Tibial nerve (tissue), 4 donors: ENCODE results near the gene NARS2. TPM values are rescaled to one million over a fixed set of nuclear protein-coding genes. Genes with fewer than 3 reads are reported as not detected.
"Not testable (repeated sequence)": the region's sequence is repeated elsewhere in the genome, so short reads cannot be mapped to it uniquely, and the experiment has no call there.

Experiments
- DNase-seq, 2 donors: peaks; one replicate each; pipeline ENCODE4 v3.0.0-alpha.2; 2019; ENCODE audit warnings: low spot score in 2 of 2
- H3K27ac ChIP-seq, 4 donors: fragments of 200-600 bp; sonication (generic) in 3 of 4; one replicate each; pipeline ENCODE4 v1.5.1; 2017 to 2019; ENCODE audit warnings: mild to moderate bottlenecking in 1 of 4
- H3K27me3 ChIP-seq, 2 donors: fragments of 200-600 bp; sonication (generic) in 1 of 2; one replicate each; pipeline versions ENCODE4 v1.5.1 to v1.6.0; 2017 to 2019
- H3K36me3 ChIP-seq, 3 donors: fragments of 200-600 bp; sonication (generic); one replicate each; pipeline ENCODE4 v1.5.1; 2018 to 2019
- H3K4me1 ChIP-seq, 4 donors: fragments of 200-600 bp; sonication (generic) in 3 of 4; one replicate each; pipeline ENCODE4 v1.5.1; 2017 to 2019
- H3K4me3 ChIP-seq, 4 donors: fragments of 200-600 bp; sonication (generic) in 3 of 4; one replicate each; pipeline ENCODE4 v1.5.1; 2017 to 2019; ENCODE audit warnings: mild to moderate bottlenecking in 1 of 4, moderate library complexity in 1 of 4
- H3K9me3 ChIP-seq, 4 donors: fragments of 200-600 bp; sonication (generic) in 3 of 4; one replicate each; pipeline ENCODE4 v1.5.1; 2017 to 2019
- EP300 ChIP-seq, 2 donors: sonication (generic); formaldehyde crosslinking; IDR thresholded peaks; one replicate each; pipeline ENCODE4 v1.6.1; 2017; ENCODE audit warnings: antibody characterized with exemption in 2 of 2, mild to moderate bottlenecking in 1 of 2
- POLR2A ChIP-seq, 2 donors: fragments of 450-650 bp; IDR thresholded peaks; one replicate each; pipeline ENCODE4 v1.6.1; 2017; ENCODE audit warnings: antibody characterized with exemption in 2 of 2, mild to moderate bottlenecking in 2 of 2, moderate library complexity in 2 of 2
- WGBS, 2 donors: methylation state at CpG; one replicate each; pipeline ENCODE4 v1.1.5; 2018; 5-methylcytosine and 5-hydroxymethylcytosine counted together
- total RNA-seq, 4 donors: library from RNA; depleted of rRNA; stranded (reverse); fragments of >200 nt; gene quantifications; one replicate each; pipeline ENCODE4 v1.1.0, GENCODE V29; 2016
- TF ChIP-seq, protein P1 (sequence below), 5 experiments: fragments of 200-600 bp in 3 of 5; fragments of 450-650 bp in 2 of 5; sonication (generic) in 3 of 5; IDR thresholded peaks; one replicate each; pipeline ENCODE4 v1.5.1; 2016 to 2019; ENCODE audit warnings: antibody characterized with exemption in 5 of 5, mild to moderate bottlenecking in 3 of 5, moderate library complexity in 2 of 5

NARS2 gene
- total RNA-seq, 4 donors from 2014 or later, result 16.5 to 23.8 (median 19.2) TPM

DNA sequence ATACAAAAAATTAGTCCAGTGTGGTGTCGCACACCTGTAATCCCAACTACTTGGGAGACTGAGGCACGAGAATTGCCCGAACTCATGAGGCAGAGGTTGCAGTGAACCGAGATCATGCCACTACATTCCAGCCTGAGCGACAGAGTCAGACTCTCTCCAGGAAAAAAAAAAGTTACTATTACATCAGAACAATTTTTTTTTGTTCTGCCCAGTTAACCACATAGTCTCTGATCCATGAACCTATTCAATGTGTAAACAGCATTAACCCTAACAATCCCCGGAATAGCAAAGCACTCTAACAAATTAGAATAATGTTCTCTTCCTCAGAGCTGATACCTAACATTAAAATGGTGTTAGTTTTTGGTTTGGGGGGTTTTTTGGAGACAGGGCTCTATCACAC is 4.6 kb downstream of the NARS2 start:
- H3K4me3 ChIP-seq, result no peak overlapping the region
- DNase-seq, result no peak
- H3K4me1 ChIP-seq, result peaks cover 0 to 18% (median 7%) of the 10 kb centered on the region in 4 donors
- WGBS, 2 donors, result 81 to 82% methylated on average over 6 of the region's 6 CpGs
- H3K36me3 ChIP-seq, result peaks cover 0 to 48% (median 0%) of the 10 kb centered on the region in 3 donors
- no peaks in the 10 kb centered on the region for H3K9me3 ChIP-seq
- TF ChIP-seq POLR2A (IDR thresholded peaks at IDR 0.05) (no peak), EP300 (IDR thresholded peaks at IDR 0.05) (no peak)
- TF ChIP-seq, protein P1, sequence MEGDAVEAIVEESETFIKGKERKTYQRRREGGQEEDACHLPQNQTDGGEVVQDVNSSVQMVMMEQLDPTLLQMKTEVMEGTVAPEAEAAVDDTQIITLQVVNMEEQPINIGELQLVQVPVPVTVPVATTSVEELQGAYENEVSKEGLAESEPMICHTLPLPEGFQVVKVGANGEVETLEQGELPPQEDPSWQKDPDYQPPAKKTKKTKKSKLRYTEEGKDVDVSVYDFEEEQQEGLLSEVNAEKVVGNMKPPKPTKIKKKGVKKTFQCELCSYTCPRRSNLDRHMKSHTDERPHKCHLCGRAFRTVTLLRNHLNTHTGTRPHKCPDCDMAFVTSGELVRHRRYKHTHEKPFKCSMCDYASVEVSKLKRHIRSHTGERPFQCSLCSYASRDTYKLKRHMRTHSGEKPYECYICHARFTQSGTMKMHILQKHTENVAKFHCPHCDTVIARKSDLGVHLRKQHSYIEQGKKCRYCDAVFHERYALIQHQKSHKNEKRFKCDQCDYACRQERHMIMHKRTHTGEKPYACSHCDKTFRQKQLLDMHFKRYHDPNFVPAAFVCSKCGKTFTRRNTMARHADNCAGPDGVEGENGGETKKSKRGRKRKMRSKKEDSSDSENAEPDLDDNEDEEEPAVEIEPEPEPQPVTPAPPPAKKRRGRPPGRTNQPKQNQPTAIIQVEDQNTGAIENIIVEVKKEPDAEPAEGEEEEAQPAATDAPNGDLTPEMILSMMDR (IDR thresholded peaks at IDR 0.05), result no peak
- H3K27ac ChIP-seq, result no peak overlapping the region
- H3K27me3 ChIP-seq, result no peaks in the 10 kb centered on the region

DNA sequence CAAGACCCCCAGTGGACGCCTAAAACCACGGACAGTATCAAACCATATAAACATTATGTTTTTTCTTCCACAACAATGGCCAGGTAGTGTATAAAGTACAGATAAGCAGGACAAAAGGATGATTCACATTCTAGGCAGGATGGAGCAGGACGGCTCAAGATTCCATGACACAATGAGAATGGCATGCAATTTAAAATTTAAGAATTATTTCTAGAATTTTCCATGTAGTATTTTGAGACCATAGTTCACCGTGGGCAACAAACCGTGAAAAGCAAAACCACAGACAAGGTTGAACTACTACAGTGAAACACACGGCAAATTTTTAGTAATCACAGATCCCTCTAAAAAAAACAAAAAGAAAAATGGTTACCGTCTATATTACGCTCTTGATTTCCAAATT is 7.5 kb downstream of the NARS2 start:
- Histone ChIP-seq H3K4me3 (no peak overlapping the region), H3K36me3 (peaks cover 0 to 48% (median 0%) of the 10 kb centered on the region in 3 donors), H3K4me1 (peaks cover 0 to 25% (median 7%) of the 10 kb centered on the region in 4 donors), H3K9me3 (no peaks in the 10 kb centered on the region), H3K27ac (peak overlapping the region in 1 of 4 donors; percentile 17), H3K27me3 (no peaks in the 10 kb centered on the region)
- TF ChIP-seq, protein P1 (IDR thresholded peaks at IDR 0.05), result no peak
- TF ChIP-seq POLR2A (IDR thresholded peaks at IDR 0.05), result no peak
- no peak for TF ChIP-seq EP300 (IDR thresholded peaks at IDR 0.05)
- 58 to 67% methylated on average over 8 of the region's 8 CpGs for WGBS, 2 donors
- DNase-seq, result no peak

DNA sequence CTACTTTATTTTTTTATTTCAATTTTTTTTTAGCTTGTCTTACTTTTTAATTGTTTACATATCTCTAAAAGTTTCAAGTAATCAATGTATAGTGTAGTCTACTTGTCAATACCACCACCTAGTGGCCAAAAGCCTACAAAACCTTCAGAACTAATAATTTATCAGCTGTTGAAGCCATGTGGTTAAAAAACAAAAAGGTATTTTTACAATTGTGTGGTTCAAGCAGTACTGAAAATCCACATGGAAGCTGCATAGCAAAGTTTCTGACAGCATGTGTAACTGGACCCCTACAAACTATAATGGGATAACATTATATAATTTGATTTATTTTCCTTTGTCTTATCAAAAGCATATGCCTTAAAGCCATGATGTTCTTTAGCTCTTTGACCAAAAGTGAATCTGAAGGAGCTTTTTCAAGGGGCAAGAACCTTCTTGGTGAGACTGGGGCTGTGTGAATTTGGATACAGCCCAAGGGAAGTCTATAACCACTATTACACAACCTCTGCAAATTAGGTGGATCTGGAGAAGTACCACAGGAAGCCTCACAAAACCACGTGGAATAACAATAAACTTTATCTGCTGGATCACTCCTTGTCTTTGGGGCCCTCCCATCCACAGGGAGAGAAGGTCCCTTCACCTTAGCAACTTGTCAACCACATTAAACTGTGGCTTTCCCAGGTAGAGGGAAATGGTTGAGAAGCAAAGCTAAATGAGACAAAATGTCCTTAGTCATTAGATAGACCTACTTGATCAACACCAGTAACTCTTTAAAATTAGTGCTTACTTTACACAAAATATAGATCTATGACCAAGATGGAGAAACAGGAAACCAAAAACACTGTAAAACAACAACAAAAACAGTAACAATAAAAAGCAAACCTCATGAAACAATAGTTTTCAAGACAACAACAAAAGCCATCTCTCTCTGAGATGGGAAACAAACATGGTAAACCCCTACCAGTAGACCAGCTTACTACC is 9.9 kb downstream of the NARS2 start:
- Histone ChIP-seq H3K4me3 (no peak overlapping the region), H3K27ac (peak overlapping the region in 2 of 4 donors; percentile 1 to 18), H3K9me3 (no peaks in the 10 kb centered on the region), H3K36me3 (peaks cover 0 to 34% (median 0%) of the 10 kb centered on the region in 3 donors), H3K4me1 (peaks cover 0 to 49% (median 26%) of the 10 kb centered on the region in 4 donors), H3K27me3 (no peaks in the 10 kb centered on the region)
- TF ChIP-seq, protein P1 (IDR thresholded peaks at IDR 0.05), result peak; percentile 65 to 80 (median 71)
- TF ChIP-seq POLR2A (IDR thresholded peaks at IDR 0.05), result no peak
- no peak for TF ChIP-seq EP300 (IDR thresholded peaks at IDR 0.05)
- peak in 1 of 2 donors; percentile 91 for DNase-seq
- 50 to 68% methylated on average over 1 of the region's 1 CpG for WGBS, 2 donors

DNA sequence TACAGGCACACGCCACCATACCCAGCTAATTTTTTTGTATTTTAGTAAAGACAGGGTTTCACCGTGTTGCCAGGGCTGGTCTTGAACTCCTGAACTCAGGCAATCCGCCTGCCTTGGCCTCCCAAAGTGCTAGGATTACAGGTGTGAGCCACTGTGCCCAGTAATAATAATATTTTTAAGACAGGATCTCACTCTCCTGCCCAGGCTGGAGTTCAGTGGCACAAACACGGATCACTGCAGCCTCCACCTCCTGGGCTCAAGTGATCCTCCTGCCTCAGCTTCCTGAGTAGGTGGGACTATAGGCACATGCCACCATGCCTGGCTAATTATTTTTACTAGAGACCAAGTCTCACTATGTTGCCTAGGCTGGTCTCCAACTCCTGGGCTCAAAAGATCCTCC is 10.6 kb downstream of the NARS2 start:
- not testable (repeated sequence) for H3K9me3 ChIP-seq, DNase-seq, H3K4me3 ChIP-seq, H3K27me3 ChIP-seq
- Histone ChIP-seq H3K4me1 (peaks cover 0 to 54% (median 26%) of the 10 kb centered on the region in 4 donors), H3K36me3 (peaks cover 0 to 29% (median 0%) of the 10 kb centered on the region in 3 donors), H3K27ac (peak overlapping the region in 2 of 4 donors; percentile 1 to 5)
- 77 to 83% methylated on average over 4 of the region's 4 CpGs for WGBS, 2 donors

DNA sequence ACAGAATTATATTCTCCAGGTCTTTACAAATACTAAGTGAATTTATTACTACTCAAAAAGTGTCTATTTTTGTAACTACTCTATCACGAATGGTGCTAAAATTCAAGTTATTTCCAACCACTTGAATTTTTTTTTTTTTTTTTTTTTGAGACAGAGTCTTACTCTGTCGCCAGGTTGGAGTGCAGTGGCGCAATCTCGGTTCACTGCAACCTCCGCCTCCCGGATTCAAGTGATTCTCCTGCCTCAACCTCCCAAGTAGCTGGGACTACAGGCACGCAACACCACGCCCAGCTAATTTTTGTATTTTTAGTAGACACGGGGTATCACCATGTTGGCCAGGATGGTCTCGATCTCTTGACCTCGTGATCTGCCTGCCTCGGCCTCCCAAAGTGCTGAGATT is 11.6 kb downstream of the NARS2 start:
- H3K4me3 ChIP-seq, H3K27me3 ChIP-seq, H3K9me3 ChIP-seq, DNase-seq: not testable (repeated sequence)
- Histone ChIP-seq H3K4me1 (peaks cover 0 to 54% (median 26%) of the 10 kb centered on the region in 4 donors), H3K27ac (peak overlapping the region; percentile 43 to 83 (median 74)), H3K36me3 (peaks cover 0 to 25% (median 0%) of the 10 kb centered on the region in 3 donors)
- 89 to 92% methylated on average over 12 of the region's 12 CpGs for WGBS, 2 donors

DNA sequence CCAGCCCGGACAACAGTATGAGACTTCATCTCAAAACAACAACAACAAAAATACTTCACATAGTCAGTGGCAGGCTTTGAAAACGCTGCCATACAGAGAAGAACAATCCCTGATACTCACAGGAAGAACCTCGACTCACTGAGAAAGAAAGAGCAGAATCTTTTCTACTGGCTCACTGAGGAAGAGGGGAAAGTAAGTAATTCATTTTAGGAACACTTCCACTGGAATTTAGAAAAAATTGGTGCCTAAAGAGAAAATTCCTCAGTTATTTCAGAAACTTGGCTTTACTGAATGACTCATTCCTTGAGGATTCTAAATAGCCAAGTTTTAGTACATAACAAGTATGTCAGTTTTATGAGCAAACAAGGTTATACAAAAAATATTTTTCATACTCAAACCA is 12.3 kb downstream of the NARS2 start:
- Histone ChIP-seq H3K27me3 (no peaks in the 10 kb centered on the region), H3K36me3 (peaks cover 0 to 19% (median 0%) of the 10 kb centered on the region in 3 donors), H3K27ac (peak overlapping the region; percentile 43 to 83 (median 74)), H3K4me3 (no peak overlapping the region), H3K4me1 (peaks cover 0 to 54% (median 26%) of the 10 kb centered on the region in 4 donors), H3K9me3 (no peaks in the 10 kb centered on the region)
- WGBS, 2 donors, result 5 to 15% methylated on average over 3 of the region's 3 CpGs
- TF ChIP-seq EP300 (IDR thresholded peaks at IDR 0.05) (no peak), POLR2A (IDR thresholded peaks at IDR 0.05) (no peak)
- TF ChIP-seq, protein P1 (IDR thresholded peaks at IDR 0.05), result no peak
- DNase-seq, result no peak
